GM12878 (cell line): Measurements from ENCODE around the gene CTDP1. TPM values are rescaled to one million over a fixed set of nuclear protein-coding genes. Genes with fewer than 3 reads are reported as not detected.

Experiments
- ATAC-seq: fragments of 200-7000 bp; cut with Tn5 transposase; 3 replicates; pipeline ENCODE4 v1.9.1; 2020; ENCODE audit warnings: mild to moderate bottlenecking, moderate library complexity
- BruUV-seq: library from RNA; stranded (reverse); fragments of 400-500 nt; replicated peaks from 2 replicates; lab custom pipeline; 2021; lab: Mats Ljungman, UMichigan
- CTCF ChIA-PET: fragments of 300-600 bp; sonication (Branson Sonifier 250); formaldehyde crosslinking; extraction: SDS; loops from one replicate; lab custom pipeline; 2021; ENCODE audit warnings: inconsistent platforms; lab: Yijun Ruan, JAX
- POLR2A ChIA-PET: fragments of 350-600 bp; formaldehyde crosslinking; extraction: SDS; loops from one replicate; lab custom pipeline; 2021; ENCODE audit warnings: inconsistent platforms; lab: Charles Lee
- RAD21 ChIA-PET: fragments of 300-600 bp; sonication (Branson Sonifier 250); formaldehyde crosslinking; loops from one replicate; lab custom pipeline; 2023; ENCODE audit warnings: antibody characterized with exemption; ENCODE audit not compliant: unreplicated experiment; lab: Charles Lee
- SMC1A ChIA-PET: fragments of 300-600 bp; sonication (Branson Sonifier 250); formaldehyde crosslinking; loops from one replicate; lab custom pipeline; 2023; ENCODE audit not compliant: unreplicated experiment, uncharacterized antibody; lab: Charles Lee
- DNase-seq: peaks from one replicate; pipeline ENCODE4 v3.0.0-alpha.2; 2011; ENCODE audit warnings: low read depth, low spot score
- FAIRE-seq: peaks from 3 replicates; lab custom pipeline; 2011; peaks lifted over from hg19 to GRCh38; lab: Jason Lieb, UNC
- H2AFZ ChIP-seq: 2 replicates; pipeline ENCODE4 v1.6.0; 2011; ENCODE audit warnings: low read depth, low read length, control low read depth; ENCODE audit not compliant: control insufficient read depth
- H3K27ac ChIP-seq: 2 replicates; pipeline ENCODE4 v1.5.1; 2011; ENCODE audit warnings: control low read depth; ENCODE audit not compliant: control insufficient read depth, insufficient read depth
- H3K27me3 ChIP-seq, 2 experiments: replicated peaks in 1 of 2; 2 replicates each; pipeline versions ENCODE4 v1.6.0 to v1.6.1; 2011; ENCODE audit warnings: low read length in 1 of 2; ENCODE audit not compliant: control insufficient read depth in 2 of 2, insufficient read depth in 2 of 2
- H3K36me3 ChIP-seq, 2 experiments: 2 replicates each; pipeline ENCODE4 v1.5.1; 2011; ENCODE audit warnings: low read length in 1 of 2; ENCODE audit not compliant: control insufficient read depth in 2 of 2, insufficient read depth in 2 of 2
- H3K4me1 ChIP-seq: 2 replicates; pipeline ENCODE4 v1.6.1; 2011; ENCODE audit warnings: mild to moderate bottlenecking, low read length, moderate library complexity, mixed read lengths; ENCODE audit not compliant: control insufficient read depth, insufficient read depth
- H3K4me2 ChIP-seq: 2 replicates; pipeline ENCODE4 v1.6.0; 2011; ENCODE audit warnings: control low read depth; ENCODE audit not compliant: control insufficient read depth, insufficient read depth
- H3K4me3 ChIP-seq: fragments of 200-600 bp; sonication (generic); 2 replicates; pipeline ENCODE4 v1.5.1; 2016
- H3K79me2 ChIP-seq: 2 replicates; pipeline ENCODE4 v1.6.0; 2011; ENCODE audit warnings: low read length; ENCODE audit not compliant: control insufficient read depth, insufficient read depth
- H3K9ac ChIP-seq: 2 replicates; pipeline ENCODE4 v1.8.0; 2011; ENCODE audit warnings: low read length, control low read depth, mixed read lengths; ENCODE audit not compliant: control insufficient read depth, insufficient read depth
- H3K9me3 ChIP-seq: replicated peaks from 3 replicates; pipeline ENCODE4 v1.5.1; 2011; ENCODE audit warnings: mild to moderate bottlenecking, low read length; ENCODE audit not compliant: control insufficient read depth, insufficient read depth
- H4K20me1 ChIP-seq: 2 replicates; pipeline ENCODE4 v1.6.0; 2011; ENCODE audit not compliant: control insufficient read depth, insufficient read depth
- CHD1 ChIP-seq: IDR thresholded peaks from 2 replicates; pipeline ENCODE4 v1.6.1; 2012; ENCODE audit warnings: low read depth, low read length, improper control_type of control experiment
- EZH2 ChIP-seq: IDR thresholded peaks from 2 replicates; pipeline ENCODE4 v1.6.1; 2012; ENCODE audit warnings: low read depth, mild to moderate bottlenecking, control low read depth, inconsistent platforms, low read length, borderline replicate concordance; ENCODE audit not compliant: control insufficient read depth
- HDAC2 ChIP-seq: fragments of 200-600 bp; sonication (generic); IDR thresholded peaks from 2 replicates; pipeline ENCODE4 v1.6.1; 2017
- LARP7 ChIP-seq: fragments of 450-650 bp; IDR thresholded peaks from 2 replicates; pipeline ENCODE4 v1.6.1; 2017; ENCODE audit warnings: mild to moderate bottlenecking
- MEF2B ChIP-seq: fragments of 450-650 bp; IDR thresholded peaks from 2 replicates; pipeline ENCODE4 v1.6.1; 2018; ENCODE audit warnings: mild to moderate bottlenecking, moderate library complexity; ENCODE audit not compliant: partially characterized antibody, poor library complexity, severe bottlenecking
- MTA2 ChIP-seq: fragments of 450-650 bp; IDR thresholded peaks from 2 replicates; pipeline ENCODE4 v1.6.1; 2016; ENCODE audit warnings: low read depth, mild to moderate bottlenecking, moderate library complexity
- MYC ChIP-seq: IDR thresholded peaks from 2 replicates; pipeline ENCODE4 v1.6.1; 2011; ENCODE audit warnings: mild to moderate bottlenecking, low read length, moderate library complexity, inconsistent platforms; ENCODE audit not compliant: insufficient read depth, insufficient replicate concordance, insufficient read length, severe bottlenecking
- ZNF24 ChIP-seq: fragments of 450-650 bp; IDR thresholded peaks from 2 replicates; pipeline ENCODE4 v1.6.1; 2017; ENCODE audit warnings: antibody characterized with exemption, mild to moderate bottlenecking
- ZZZ3 ChIP-seq: IDR thresholded peaks from 2 replicates; pipeline ENCODE4 v1.6.1; 2011; ENCODE audit warnings: low read depth; ENCODE audit not compliant: control insufficient read depth, insufficient read length
- WGBS: methylation state at CpG from one replicate; pipeline ENCODE4 v1.1.6; 2016; ENCODE audit warnings: low lambda C conversion rate; ENCODE audit not compliant: insufficient replicate concordance, insufficient coverage; ENCODE audit errors: missing lambda C conversion rate; 5-methylcytosine and 5-hydroxymethylcytosine counted together
- in situ Hi-C: fragments of 300-500 bp; cut with MboI; formaldehyde crosslinking; loops from 9 replicates; pipeline ENCODE4 v1.14.3; 2018; ENCODE audit warnings: mixed read lengths
- intact Hi-C: fragments of 100-400 bp; cut with micrococcal nuclease; formaldehyde crosslinking; loops from one replicate; pipeline ENCODE4 v1.14.2; 2022; ENCODE audit not compliant: unreplicated experiment
- polyA plus RNA-seq, 11 experiments: library from polyadenylated mRNA; depleted of rRNA in 4 of 11; unstranded in 6 of 11; stranded (reverse) in 5 of 11; fragments of >200 nt; fragmentation: Nextera tagmentation in 4 of 11; fragmentation: Illumina TruSeq in 1 of 11; extraction: Ambion mirVana in 4 of 11; extraction: Trizol in 1 of 11; gene quantifications; 1 replicate in 1 of 11; 2 replicates in 10 of 11; pipeline versions ENCODE4 v1.2.1 to v1.2.3, GENCODE V29; 2011 to 2016; ENCODE audit warnings: inconsistent platforms in 2 of 11, missing spikeins in 2 of 11, low read depth in 1 of 11
- total RNA-seq, 4 experiments: library from RNA; depleted of rRNA in 3 of 4; stranded (reverse); fragments of >200 nt in 3 of 4; fragmentation: Illumina TruSeq in 1 of 4; extraction: Trizol in 1 of 4; gene quantifications; 2 replicates each; pipeline versions ENCODE4 v1.2.1 to v1.2.3, GENCODE V29; 2013 to 2021
- TF ChIP-seq, protein P1 (sequence below): fragments of 450-650 bp; IDR thresholded peaks from 2 replicates; pipeline ENCODE4 v1.6.1; 2017; ENCODE audit warnings: antibody characterized with exemption, mild to moderate bottlenecking, moderate library complexity
- TF ChIP-seq, protein P2 (sequence below): IDR thresholded peaks from 2 replicates; pipeline ENCODE4 v1.6.1; 2012; ENCODE audit warnings: low read depth, low read length, improper control_type of control experiment
- TF ChIP-seq, protein P3 (sequence below): fragments of 450-650 bp; formaldehyde crosslinking; IDR thresholded peaks from 2 replicates; pipeline ENCODE4 v1.5.0; 2022; ENCODE audit warnings: mild to moderate bottlenecking, missing genetic modification characterization
- TF ChIP-seq, protein P4 (sequence below): fragments of 150-350 bp; IDR thresholded peaks from 2 replicates; pipeline ENCODE4 v1.6.1; 2016; ENCODE audit warnings: low read depth, low read length

CTDP1 gene
- total and polyA plus RNA-seq, 10 of the 15 experiments (the other 5 are each of a cell fraction or from before 2014, with no cell fraction given): 0.32 to 31.3 (median 8.8) TPM

DNA sequence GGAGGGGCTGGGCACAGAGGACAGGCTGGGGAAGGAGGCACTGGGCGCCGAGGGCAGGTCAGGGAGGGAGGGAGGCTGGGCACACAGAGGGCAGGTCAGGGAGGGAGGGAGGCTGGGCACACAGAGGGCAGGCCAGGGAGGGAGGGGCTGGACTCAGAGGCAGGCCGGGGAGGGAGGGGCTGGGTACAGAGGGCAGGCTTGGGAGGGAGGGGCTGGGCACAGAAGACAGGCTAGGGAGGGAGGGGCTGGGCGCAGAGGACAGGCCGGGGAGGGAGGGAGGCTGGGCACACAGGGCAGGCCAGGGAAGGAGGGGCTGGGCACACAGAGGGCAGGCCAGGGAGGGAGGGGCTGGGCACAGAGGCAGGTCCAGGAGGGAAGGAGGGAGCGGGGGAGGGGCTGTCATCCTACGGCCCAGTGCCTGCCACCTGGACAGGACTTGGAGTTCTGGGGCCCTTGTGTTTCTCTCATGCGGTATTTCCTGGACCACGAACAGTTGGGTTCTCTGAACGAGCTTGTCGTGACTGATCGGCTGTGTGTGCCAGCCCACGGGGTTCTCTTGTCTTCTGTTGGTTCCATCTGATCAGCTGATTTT is 71.5 kb downstream of the CTDP1 start:
- BruUV-seq: no TSS peak
- H3K9ac ChIP-seq: no peak overlapping the region
- H3K4me2 ChIP-seq: no peak overlapping the region
- no peaks in the 10 kb centered on the region for H3K4me1 ChIP-seq
- ATAC-seq (no peak), FAIRE-seq (no peak), DNase-seq (no peak)
- H3K4me3 ChIP-seq: no peak overlapping the region
- peaks cover 13 to 14% of the 10 kb centered on the region in 2 experiments for H3K36me3 ChIP-seq
- H3K9me3 ChIP-seq: no peaks in the 10 kb centered on the region
- ChIA-PET RAD21 (no interaction called here), POLR2A (no interaction called here), SMC1A (no interaction called here), CTCF (no interaction called here)
- no peaks in the 10 kb centered on the region for H4K20me1 ChIP-seq
- intact Hi-C loops (no loop called here), in situ Hi-C loops (no loop called here)
- no peak overlapping the region for H2AFZ ChIP-seq
- no peaks in the 10 kb centered on the region for H3K79me2 ChIP-seq
- H3K27ac ChIP-seq: no peak overlapping the region
- no peaks in the 10 kb centered on the region for H3K27me3 ChIP-seq
- WGBS: 93% methylated on average over 7 of the region's 13 CpGs
- TF ChIP-seq MTA2 (no peak), ZZZ3 (no peak), ZNF24 (no peak), CHD1 (no peak), MEF2B (no peak), MYC (no peak), LARP7 (no peak), HDAC2 (no peak), EZH2 (no peak)
- TF ChIP-seq, protein P1, sequence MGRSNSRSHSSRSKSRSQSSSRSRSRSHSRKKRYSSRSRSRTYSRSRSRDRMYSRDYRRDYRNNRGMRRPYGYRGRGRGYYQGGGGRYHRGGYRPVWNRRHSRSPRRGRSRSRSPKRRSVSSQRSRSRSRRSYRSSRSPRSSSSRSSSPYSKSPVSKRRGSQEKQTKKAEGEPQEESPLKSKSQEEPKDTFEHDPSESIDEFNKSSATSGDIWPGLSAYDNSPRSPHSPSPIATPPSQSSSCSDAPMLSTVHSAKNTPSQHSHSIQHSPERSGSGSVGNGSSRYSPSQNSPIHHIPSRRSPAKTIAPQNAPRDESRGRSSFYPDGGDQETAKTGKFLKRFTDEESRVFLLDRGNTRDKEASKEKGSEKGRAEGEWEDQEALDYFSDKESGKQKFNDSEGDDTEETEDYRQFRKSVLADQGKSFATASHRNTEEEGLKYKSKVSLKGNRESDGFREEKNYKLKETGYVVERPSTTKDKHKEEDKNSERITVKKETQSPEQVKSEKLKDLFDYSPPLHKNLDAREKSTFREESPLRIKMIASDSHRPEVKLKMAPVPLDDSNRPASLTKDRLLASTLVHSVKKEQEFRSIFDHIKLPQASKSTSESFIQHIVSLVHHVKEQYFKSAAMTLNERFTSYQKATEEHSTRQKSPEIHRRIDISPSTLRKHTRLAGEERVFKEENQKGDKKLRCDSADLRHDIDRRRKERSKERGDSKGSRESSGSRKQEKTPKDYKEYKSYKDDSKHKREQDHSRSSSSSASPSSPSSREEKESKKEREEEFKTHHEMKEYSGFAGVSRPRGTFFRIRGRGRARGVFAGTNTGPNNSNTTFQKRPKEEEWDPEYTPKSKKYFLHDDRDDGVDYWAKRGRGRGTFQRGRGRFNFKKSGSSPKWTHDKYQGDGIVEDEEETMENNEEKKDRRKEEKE: no peak
- TF ChIP-seq, protein P2, sequence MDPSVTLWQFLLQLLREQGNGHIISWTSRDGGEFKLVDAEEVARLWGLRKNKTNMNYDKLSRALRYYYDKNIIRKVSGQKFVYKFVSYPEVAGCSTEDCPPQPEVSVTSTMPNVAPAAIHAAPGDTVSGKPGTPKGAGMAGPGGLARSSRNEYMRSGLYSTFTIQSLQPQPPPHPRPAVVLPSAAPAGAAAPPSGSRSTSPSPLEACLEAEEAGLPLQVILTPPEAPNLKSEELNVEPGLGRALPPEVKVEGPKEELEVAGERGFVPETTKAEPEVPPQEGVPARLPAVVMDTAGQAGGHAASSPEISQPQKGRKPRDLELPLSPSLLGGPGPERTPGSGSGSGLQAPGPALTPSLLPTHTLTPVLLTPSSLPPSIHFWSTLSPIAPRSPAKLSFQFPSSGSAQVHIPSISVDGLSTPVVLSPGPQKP: no peak
- TF ChIP-seq, protein P3, sequence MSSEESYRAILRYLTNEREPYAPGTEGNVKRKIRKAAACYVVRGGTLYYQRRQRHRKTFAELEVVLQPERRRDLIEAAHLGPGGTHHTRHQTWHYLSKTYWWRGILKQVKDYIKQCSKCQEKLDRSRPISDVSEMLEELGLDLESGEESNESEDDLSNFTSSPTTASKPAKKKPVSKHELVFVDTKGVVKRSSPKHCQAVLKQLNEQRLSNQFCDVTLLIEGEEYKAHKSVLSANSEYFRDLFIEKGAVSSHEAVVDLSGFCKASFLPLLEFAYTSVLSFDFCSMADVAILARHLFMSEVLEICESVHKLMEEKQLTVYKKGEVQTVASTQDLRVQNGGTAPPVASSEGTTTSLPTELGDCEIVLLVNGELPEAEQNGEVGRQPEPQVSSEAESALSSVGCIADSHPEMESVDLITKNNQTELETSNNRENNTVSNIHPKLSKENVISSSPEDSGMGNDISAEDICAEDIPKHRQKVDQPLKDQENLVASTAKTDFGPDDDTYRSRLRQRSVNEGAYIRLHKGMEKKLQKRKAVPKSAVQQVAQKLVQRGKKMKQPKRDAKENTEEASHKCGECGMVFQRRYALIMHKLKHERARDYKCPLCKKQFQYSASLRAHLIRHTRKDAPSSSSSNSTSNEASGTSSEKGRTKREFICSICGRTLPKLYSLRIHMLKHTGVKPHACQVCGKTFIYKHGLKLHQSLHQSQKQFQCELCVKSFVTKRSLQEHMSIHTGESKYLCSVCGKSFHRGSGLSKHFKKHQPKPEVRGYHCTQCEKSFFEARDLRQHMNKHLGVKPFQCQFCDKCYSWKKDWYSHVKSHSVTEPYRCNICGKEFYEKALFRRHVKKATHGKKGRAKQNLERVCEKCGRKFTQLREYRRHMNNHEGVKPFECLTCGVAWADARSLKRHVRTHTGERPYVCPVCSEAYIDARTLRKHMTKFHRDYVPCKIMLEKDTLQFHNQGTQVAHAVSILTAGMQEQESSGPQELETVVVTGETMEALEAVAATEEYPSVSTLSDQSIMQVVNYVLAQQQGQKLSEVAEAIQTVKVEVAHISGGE: no peak
- TF ChIP-seq, protein P4, sequence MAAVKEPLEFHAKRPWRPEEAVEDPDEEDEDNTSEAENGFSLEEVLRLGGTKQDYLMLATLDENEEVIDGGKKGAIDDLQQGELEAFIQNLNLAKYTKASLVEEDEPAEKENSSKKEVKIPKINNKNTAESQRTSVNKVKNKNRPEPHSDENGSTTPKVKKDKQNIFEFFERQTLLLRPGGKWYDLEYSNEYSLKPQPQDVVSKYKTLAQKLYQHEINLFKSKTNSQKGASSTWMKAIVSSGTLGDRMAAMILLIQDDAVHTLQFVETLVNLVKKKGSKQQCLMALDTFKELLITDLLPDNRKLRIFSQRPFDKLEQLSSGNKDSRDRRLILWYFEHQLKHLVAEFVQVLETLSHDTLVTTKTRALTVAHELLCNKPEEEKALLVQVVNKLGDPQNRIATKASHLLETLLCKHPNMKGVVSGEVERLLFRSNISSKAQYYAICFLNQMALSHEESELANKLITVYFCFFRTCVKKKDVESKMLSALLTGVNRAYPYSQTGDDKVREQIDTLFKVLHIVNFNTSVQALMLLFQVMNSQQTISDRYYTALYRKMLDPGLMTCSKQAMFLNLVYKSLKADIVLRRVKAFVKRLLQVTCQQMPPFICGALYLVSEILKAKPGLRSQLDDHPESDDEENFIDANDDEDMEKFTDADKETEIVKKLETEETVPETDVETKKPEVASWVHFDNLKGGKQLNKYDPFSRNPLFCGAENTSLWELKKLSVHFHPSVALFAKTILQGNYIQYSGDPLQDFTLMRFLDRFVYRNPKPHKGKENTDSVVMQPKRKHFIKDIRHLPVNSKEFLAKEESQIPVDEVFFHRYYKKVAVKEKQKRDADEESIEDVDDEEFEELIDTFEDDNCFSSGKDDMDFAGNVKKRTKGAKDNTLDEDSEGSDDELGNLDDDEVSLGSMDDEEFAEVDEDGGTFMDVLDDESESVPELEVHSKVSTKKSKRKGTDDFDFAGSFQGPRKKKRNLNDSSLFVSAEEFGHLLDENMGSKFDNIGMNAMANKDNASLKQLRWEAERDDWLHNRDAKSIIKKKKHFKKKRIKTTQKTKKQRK: no peak
